Activated T-helper 1 cell treated with Interleukin-2 at 50 U/mL for 16 hours (primary cell): ENCODE results near the gene RIMKLA.

Experiments used
- DNase-seq: peaks from one replicate; pipeline ENCODE4 v3.0.0-alpha.2; 2020; ENCODE audit warnings: low read depth

RIMKLA gene

DNA sequence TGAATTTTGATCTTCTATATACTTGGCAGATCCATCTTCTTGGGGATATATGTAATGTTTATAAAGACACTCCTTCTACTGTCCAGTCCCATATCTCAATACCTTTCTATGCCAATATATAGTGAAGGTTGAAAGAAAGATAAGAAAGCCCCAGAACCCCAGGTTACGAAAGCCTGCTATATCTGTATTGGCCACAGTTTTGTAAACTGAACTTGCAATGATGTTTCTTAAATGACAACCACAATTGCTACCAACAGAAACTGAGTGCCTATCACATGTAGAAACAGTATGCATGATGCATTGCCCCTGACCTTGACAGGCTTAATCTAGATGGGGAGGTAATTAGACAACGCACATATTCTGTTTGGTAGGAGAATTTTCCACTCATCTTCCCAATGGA lies 7.8 kb upstream of the RIMKLA start:
- no peak for DNase-seq

DNA sequence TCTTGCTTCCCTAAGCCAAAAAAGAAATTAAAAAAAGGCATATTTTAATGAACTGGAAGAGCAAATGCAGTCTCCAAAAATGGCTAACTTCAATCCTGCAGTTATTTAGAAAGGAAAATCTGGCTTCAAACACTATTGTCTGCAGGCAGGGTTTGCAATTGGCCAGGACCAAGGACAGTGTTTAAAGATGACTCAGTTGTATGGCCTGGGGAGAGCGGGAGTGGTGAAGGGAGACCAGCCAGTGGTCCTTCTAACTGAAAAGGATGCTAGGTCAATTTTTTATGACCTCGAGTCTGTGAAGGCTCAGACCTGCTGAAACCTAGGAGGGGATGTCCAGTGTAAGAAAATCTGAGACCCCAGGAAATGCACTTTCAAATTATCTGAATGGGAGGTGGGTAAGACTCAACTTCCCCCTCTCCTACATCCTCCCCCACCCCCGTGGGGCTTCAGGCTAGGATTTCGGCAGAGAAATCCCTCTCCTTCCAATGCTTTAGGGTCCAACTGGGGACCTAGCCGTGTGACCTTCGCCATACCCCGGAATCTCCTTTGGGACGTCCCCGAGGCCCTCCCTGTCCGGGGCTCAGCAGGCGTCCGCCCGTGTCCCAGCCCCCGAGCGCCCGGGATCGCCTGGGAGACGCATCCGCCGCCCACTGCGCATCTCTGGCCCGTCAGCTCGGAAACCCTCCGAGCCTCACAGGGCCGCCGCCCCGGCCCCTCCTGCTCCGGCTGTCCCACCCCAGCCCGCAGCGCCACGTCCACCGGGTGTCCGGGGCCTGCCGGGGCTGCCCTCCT lies 602 bp upstream of the RIMKLA start:
- no peak for DNase-seq

DNA sequence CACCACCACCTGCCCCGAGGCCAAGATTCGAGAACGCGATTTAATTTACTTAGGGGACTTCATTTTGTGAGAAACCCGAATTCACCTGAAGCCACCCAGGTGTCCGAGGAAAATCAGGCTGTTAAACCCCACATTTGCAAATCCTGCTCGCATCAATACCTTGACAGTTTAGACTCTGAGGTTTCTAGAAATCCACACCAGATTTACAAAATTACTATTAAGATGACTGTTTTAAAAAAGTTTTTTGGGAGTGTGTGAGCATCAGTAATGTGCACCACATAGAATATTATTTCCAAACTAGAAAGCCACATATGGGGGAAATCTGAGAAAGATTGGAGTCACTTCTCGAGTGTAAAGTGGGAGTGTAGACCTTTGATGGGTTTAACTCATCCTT lies 685 bp downstream of the RIMKLA start:
- DNase-seq: no peak

DNA sequence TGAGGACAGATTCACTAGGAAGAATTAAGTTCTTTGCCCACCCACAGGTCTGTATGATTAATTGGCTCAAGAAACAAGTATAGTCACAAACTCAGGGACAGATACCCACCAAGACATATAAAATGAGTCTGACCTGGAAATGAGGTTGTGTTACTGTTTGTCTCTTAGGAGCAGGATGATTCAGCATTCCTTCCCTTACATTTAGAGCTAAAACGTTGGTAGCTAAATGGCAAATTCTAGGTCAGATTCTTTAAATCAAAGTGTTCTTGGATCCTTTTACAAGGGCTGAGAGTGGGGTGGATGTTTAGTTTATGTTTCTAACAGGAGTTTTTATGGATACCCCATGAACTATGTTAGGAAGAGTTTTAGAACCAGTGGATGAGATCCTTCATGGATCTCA lies 4.7 kb downstream of the RIMKLA start:
- no peak for DNase-seq

DNA sequence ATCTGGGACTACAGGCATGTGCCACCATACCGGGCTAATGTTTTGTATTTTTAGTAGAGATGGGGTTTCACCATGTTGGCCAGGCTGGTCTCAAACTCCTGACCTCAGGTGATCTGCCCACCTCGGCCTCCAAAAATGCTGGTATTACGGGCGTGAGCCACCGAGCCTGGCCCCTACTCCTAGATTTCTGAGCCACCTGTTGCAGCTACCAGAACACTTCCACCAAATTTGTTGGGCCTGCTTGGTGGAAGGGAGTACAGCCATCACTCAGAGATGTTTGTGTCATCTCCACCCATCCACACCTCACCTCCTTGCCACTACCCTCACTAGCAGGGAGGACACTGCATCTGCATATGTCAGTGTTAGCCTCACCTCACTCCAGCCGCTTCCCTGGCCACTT lies 5.5 kb downstream of the RIMKLA start:
- DNase-seq: no peak

DNA sequence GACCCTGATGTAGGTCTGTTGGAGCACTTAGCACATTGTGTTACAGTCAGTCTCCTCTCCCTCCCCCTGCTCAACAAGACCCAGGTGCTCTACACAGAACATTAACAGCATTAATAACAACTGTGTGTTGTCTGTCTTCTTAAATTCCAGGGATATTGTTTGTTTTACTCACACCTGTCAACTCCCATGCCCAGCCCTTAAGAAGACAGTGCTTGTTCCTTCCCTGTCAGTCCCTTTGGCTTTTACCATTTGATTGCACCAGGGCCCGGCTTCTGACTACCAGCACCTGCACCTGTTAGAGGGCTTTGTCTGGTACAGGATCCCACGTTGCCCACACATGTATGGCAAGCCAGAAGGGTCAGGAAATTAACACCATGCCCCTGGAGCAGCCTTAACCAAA lies 11.7 kb downstream of the RIMKLA start:
- DNase-seq: no peak

DNA sequence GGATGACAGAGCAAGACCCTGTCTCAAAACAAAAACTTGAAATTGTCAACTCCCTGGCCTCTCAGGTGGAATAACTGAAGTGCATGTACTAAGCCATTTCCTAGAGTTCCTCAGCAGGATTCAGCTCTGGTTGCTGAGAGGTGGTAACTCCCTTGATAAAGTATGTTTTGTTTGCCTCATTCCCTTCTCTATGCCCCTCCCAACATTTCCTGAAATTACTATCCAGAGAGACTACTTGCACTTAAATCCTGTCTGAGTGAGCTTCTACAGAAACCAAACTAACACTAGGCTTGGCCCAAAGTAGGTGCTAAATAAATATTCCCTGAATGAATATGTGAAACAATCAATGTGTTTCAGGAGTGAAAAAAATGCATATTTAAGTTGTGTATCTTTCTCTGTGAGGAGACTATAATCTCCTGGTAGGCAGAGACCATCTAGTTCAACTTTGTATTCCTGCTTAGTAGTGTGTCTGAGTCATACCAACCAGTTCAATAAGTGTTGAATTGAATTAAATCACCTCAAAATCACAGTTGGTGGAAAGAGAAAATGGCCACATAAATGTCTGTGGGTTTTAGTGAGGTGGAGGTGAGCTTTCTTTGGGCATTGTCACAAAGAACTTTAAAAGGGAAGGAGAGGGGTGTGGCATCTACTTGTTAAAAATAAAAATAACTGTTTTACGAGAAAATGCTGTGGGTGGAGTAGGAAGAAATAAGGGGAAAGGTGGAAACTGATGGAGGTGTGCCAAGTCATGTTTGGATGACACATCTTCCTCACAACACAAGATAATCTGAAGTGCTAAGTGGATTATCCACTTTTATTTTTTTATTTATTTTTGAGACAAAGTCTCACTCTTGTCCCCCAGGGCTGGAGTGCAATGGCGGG lies 12.6 kb downstream of the RIMKLA start:
- no peak for DNase-seq

DNA sequence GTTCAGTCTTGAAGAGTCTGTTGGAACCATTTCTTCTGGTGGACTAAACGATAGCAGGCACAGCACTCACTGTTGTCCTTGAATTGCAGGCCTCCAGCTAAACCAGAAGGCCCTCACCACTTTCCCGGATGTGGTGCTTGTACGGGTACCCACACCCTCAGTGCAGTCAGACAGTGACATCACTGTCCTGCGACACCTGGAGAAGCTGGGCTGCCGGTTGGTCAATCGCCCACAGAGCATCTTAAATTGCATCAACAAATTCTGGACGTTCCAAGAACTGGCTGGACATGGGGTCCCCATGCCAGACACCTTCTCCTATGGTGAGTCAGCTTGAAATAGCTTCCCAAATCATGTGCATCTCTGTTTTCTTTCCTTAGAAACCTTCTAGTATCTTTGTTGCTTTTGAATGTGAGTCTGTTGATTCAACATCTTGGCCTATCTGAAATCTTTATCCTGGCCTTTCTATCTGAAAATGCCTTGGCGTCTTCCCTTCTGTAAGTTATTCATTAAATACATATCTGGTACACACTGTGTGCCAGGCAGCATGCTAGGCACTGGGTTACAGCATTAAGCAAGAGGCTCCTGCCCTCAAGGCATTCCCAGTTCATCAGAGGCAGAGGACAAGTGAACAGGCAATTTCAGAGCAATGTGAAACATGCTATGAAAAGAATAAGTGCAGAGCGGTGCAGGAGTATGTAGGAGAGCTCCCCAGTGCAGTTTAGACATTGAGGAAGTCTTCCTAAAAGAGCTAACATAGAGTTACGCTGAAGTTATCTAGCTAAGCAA lies 18.9 kb downstream of the RIMKLA start:
- DNase-seq: no peak

DNA sequence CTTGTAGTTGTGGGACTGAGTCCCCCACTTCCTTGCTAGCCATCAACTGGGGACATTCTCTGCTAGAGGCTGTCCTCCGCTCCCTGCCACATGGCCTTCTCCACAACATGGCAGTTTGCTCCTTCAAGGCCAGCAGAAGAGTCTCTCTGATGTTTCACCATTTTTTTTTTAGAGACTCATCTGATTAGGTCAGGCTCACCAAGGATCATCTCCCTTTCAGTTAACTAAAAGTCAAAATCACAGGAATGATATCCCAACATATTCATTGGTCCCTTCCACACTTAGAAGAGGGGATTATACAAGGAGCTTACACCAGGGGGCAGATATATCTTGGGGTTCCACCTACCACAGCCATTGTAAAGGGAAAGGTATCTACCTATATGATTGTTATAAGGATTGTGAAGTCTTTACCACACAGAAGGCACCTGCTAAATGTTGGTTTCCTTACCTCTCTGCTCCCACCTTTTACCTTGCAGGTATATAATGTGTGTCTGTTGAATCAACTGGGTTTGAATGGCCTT lies 23.3 kb downstream of the RIMKLA start:
- DNase-seq: no peak

DNA sequence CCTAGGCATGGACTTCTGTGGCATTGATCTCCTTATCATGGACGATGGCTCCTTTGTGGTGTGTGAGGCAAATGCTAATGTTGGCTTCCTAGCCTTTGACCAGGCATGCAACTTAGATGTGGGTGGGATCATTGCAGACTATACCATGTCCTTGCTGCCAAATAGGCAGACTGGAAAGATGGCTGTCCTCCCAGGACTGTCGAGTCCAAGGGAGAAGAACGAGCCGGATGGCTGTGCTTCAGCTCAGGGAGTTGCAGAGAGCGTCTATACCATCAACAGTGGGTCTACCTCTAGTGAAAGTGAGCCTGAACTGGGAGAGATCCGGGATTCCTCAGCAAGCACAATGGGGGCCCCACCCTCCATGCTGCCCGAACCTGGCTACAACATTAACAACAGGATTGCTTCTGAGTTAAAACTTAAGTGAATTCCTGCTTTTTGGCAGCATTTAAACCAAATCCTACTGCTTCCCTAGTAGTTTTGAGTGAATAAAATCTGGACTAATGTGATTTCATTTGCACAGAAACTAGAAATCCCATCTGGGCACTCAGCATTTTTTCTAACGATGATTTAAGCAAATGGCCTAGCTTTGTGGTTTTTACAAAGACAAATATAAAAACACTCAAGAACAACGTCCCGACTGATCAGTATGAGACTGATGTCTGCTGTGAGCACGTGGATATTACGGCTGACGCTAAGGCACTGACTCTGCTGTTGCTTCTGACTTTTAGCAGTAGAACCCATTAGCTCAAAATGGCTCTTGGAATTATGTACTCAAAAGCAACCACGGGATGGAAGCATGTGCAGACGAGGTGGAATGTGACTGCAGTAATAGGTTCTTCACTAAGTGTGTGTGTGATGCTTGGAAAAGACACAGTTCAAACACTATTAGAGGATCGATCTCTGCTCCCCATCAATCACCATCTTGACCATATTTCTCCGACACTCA lies 34.2 kb downstream of the RIMKLA start:
- no peak for DNase-seq

DNA sequence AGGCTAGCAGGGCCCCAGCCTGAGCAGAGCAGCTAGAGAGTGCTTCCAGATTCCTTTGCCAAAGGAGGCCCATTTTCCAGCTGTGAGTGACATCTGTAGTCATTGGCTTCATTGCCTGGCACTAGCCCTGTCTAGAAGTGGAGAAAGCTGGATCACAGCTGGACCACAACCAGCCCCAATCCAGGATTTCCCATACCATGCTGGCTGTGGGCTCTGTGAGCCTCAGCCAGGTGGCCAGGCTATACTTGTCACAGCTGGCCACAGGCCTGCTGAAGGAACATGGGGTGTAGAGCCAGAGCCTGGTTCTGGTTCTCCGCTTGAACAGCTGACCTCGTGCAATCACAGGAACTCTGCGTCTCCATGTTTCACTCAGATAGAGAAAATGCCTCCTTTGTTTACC lies 36.6 kb downstream of the RIMKLA start:
- DNase-seq: no peak

DNA sequence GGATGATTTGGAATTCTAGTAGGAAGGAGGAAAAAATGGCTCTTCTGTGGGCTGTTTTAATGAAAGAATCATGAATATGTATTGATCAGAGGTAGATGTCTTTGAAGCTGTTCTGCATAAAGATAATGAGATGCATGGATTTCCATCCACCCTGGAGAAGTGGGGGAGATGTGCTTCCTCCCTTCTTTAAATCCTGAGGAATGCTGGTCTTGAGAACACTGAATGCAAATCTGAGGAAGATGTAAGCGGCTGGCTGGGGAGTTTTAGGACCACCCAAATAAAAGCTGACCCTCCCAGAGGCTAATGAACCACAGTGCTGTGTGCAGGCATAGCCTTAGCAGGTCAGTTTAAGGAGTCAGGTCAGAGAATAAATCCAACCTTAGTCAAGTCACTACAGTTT lies 37.9 kb downstream of the RIMKLA start:
- no peak for DNase-seq

DNA sequence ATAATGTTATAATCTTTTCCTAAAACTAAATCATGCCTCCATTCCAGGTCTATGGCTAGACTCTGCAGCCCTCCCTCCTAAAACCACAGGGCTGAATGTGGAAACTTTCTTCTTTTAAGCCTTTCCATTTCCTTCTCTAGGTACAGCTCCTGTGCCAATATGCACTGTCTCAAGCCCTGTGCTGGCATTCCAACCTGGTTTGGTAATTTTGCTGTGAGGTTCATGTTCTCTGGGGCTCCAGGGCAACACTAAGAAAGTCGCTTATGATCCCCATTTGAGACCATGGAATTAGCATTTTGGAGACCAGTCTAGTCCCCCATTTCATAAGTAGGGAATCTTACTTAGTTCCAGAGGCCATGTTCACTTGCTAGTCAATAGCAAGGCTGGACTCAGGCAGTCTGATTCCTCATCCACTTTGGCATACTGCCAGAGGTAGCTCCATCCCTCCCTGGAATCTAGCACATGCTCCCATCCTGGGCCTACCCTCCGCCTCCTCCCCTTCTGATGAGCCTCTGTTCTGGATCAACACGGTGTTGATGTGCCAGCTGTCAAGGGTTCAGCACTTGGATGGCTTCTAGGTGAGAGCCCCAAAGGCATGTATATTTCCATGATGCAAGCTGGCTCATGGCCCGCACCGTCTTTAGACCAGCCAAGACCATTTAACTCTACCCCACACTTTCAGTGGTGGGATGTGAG lies 38.7 kb downstream of the RIMKLA start:
- no peak for DNase-seq

DNA sequence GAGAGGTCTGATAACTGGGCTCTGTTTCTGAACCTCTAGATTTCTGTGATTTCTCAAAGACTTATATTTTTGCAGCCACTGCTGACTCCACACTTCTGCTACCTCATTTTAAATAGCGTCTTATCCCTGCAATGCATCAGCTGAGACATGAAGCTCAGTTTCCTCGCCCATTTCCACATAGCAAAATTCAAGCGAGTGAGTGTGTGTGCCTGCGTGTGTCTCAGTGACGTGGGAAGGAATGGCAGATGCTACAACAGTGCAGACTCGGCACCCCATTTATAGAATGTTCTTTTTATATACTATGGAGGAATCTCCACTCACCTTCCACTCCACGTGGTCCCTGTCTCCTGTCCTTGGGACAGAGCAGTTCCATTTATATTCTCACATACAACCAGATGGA lies 39.5 kb downstream of the RIMKLA start:
- no peak for DNase-seq

DNA sequence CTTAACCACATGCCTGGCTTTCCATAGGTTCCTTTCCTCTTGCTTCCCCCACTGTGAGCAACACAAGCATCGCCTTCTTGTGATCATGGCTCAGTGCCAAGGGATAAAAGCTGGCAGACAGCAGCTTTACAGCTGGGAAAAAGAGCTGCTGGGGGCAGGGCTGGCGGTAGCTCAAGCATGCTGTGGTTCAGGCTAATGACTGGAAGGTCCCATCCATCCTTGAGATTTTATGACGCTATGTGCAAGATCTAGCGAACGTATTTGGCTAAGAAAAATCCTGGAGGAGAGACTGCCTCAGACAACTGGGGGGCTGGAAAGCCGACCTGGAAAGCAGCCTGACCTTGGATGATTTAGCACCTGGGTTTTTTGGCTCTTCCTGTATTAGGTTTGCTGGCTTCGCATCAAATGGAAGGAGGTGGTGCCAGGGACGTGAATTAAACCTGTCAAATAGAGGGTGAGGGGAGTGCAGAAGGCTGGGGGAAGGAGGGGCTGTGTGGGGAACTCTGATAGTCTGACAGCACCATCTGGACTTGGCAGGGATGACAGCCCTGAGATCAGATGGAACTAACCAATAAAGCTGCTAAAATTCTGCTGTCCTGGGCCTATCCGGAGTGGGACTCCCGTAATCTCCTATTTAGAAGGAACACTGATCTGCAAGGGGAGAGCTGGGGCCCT lies 40.5 kb downstream of the RIMKLA start:
- DNase-seq: no peak

DNA sequence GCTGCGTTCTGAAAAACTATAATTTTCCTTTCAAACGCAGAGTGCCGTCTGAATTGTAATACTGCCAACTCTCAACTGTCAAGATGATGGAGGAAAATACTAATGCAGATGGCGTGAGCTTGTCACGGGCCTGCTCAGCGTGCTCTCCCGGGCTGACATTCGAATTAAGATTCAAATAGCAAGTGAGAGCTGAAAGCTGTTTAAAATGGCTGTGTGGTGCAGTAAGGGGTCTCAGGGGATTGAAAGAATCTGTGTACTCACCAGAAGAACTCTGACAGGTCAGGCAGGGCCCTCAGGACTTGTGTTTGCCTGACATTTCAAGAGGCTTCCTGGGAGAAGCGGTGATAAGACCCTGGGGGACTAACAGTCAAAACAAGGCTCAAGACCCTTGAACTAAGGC lies 42.1 kb downstream of the RIMKLA start:
- no peak for DNase-seq

DNA sequence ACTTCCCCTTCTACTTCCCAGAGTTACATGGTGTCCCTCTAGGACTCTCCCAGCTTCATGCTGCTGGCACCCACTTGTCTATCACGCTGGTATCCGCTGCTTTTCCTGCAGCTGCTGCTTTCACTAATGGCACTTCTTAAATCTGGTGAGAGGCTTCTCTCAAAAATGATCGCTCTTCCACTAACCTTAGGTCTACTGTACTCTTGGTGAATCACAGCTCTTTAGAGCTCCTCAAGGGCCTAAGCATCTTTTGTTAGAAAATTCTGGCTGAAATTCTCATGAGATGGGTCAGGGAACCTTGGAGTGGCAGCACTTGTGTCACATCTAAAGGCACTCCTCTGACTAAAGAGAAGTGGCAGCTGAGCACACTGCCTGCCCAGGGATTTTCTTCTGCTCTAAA lies 43.1 kb downstream of the RIMKLA start:
- no peak for DNase-seq

DNA sequence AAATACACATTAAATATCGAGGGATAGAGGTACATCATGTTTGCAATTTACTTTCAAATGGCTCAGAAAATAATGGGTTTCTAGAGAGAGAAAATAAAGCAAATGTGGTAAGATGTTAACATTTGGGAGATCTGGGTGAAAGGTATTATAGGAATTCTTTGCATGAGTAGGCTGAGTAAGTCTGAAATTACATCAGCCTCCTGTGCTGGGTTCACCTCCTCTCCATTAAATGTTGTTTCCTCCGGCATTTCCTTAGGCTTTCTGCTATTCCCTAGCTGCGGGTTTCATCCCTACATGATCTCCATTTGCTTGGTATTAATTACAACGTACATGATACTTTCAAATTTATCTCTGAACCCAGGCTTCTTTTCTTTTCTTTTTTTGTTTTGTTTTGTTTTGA lies 43.6 kb downstream of the RIMKLA start:
- DNase-seq: no peak

DNA sequence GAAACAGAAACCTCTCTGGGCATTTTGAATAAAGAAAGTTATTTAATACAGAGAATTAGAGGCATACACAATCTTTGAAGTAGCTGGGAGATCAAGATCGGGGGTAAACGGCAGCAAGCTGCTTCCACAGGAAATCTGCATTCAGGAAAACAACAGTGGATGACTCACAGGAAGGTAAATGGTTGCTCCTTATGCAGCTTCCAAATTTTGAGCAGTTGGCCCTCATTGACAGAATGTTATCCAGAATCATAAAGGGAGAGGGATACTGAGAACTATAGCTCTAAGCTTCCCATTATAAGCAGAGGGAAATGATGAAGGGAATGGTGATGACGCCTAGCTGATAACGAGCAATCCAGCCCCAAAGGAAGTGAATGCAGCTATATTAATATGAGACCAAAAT lies 46.6 kb downstream of the RIMKLA start:
- no peak for DNase-seq

DNA sequence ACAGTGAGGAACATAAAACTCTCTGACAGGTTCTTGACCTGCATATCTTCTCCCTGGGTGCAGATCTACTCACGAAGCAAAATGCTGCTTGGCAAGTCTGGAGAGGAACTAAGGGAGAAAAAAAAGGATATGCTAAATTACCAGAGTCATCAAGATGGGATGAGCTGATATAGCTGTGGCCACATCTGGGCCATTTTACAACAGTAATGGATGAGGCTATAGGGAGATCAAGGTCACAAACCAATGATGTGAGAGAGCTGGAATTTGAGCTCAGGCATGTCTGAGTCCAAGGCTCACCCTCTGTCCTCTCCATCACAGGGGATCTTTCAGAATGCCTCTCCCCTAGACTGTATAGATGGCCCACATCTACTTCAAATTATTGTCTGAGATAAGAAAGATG lies 49.0 kb downstream of the RIMKLA start:
- DNase-seq: no peak
